HepG2 (cell line): ENCODE results near the gene DCAKD. TPM values are rescaled to one million over a fixed set of nuclear protein-coding genes. Genes with fewer than 3 reads are reported as not detected.
A peak's percentile ranks its signal among the peaks of the same experiment; 100 is the strongest.

ENCODE experiments used
- ELF3 ChIP-seq: IDR thresholded peaks from 2 replicates; pipeline ENCODE4 v1.6.1; 2016; ENCODE audit warnings: missing genetic modification reagents, missing compliant biosample characterization
- FOXA3 ChIP-seq: IDR thresholded peaks from 2 replicates; pipeline ENCODE4 v1.6.1; 2016; ENCODE audit warnings: missing genetic modification reagents, missing compliant biosample characterization
- MTERF4 ChIP-seq: sonication (generic); formaldehyde crosslinking; IDR thresholded peaks from 2 replicates; pipeline ENCODE4 v1.8.0; 2023; ENCODE audit warnings: mild to moderate bottlenecking, missing genetic modification reagents
- MZF1 ChIP-seq: sonication (generic); formaldehyde crosslinking; IDR thresholded peaks from 2 replicates; pipeline ENCODE4 v1.8.1; 2023; ENCODE audit warnings: mild to moderate bottlenecking, missing genetic modification reagents, borderline replicate concordance
- POGZ ChIP-seq: sonication (generic); formaldehyde crosslinking; IDR thresholded peaks from 2 replicates; pipeline ENCODE4 v1.4.0; 2020; ENCODE audit warnings: mild to moderate bottlenecking, missing genetic modification reagents
- PREB ChIP-seq: sonication (generic); formaldehyde crosslinking; IDR thresholded peaks from 2 replicates; pipeline ENCODE4 v1.4.0; 2020; ENCODE audit warnings: missing genetic modification reagents
- RELA ChIP-seq: sonication (generic); formaldehyde crosslinking; IDR thresholded peaks from 2 replicates; pipeline ENCODE4 v1.4.0; 2020; ENCODE audit warnings: missing genetic modification reagents
- RFX1 ChIP-seq: fragments of 450-650 bp; IDR thresholded peaks from 2 replicates; pipeline ENCODE4 v1.6.1; 2017
- SMAD9 ChIP-seq: sonication (generic); formaldehyde crosslinking; IDR thresholded peaks from 2 replicates; pipeline ENCODE4 v1.5.1; 2020; ENCODE audit warnings: mild to moderate bottlenecking, missing genetic modification reagents
- SRF ChIP-seq: IDR thresholded peaks from 2 replicates; pipeline ENCODE4 v1.6.1; 2011; ENCODE audit warnings: mild to moderate bottlenecking, low read depth, low read length, moderate library complexity
- TBL1XR1 ChIP-seq: fragments of 150-350 bp; IDR thresholded peaks from 2 replicates; pipeline ENCODE4 v1.6.1; 2014; ENCODE audit warnings: borderline replicate concordance, low read length; ENCODE audit not compliant: partially characterized antibody
- YEATS4 ChIP-seq: sonication (generic); formaldehyde crosslinking; IDR thresholded peaks from 2 replicates; pipeline ENCODE4 v1.4.0; 2020; ENCODE audit warnings: missing genetic modification reagents, borderline replicate concordance
- ZBTB42 ChIP-seq: sonication (generic); formaldehyde crosslinking; IDR thresholded peaks from 2 replicates; pipeline ENCODE4 v1.5.0; 2020; ENCODE audit warnings: mild to moderate bottlenecking, missing genetic modification reagents
- ZNF121 ChIP-seq: sonication (generic); formaldehyde crosslinking; IDR thresholded peaks from 2 replicates; pipeline ENCODE4 v1.5.0; 2020; ENCODE audit warnings: mild to moderate bottlenecking, missing genetic modification reagents
- ZNF274 ChIP-seq: sonication (generic); formaldehyde crosslinking; IDR thresholded peaks from 2 replicates; pipeline ENCODE4 v1.5.1; 2020; ENCODE audit warnings: mild to moderate bottlenecking, missing genetic modification reagents
- ZNF333 ChIP-seq: sonication (generic); formaldehyde crosslinking; IDR thresholded peaks from 2 replicates; pipeline ENCODE4 v1.4.0; 2020; ENCODE audit warnings: mild to moderate bottlenecking, missing genetic modification reagents, borderline replicate concordance
- ZNF382 ChIP-seq: sonication (generic); formaldehyde crosslinking; IDR thresholded peaks from 2 replicates; pipeline ENCODE4 v1.5.0; 2020; ENCODE audit warnings: missing genetic modification reagents, mild to moderate bottlenecking, borderline replicate concordance
- ZNF576 ChIP-seq: sonication (generic); formaldehyde crosslinking; IDR thresholded peaks from 2 replicates; pipeline ENCODE4 v1.4.0; 2020; ENCODE audit warnings: mild to moderate bottlenecking, missing genetic modification reagents
- ZNF703 ChIP-seq: sonication (generic); formaldehyde crosslinking; IDR thresholded peaks from 2 replicates; pipeline ENCODE4 v1.5.1; 2020; ENCODE audit warnings: missing genetic modification reagents, mild to moderate bottlenecking, moderate library complexity, borderline replicate concordance
- ZSCAN22 ChIP-seq: sonication (generic); formaldehyde crosslinking; IDR thresholded peaks from 2 replicates; pipeline ENCODE4 v1.4.0; 2020; ENCODE audit warnings: mild to moderate bottlenecking, missing genetic modification reagents
- polyA plus RNA-seq, 8 experiments: library from polyadenylated mRNA; depleted of rRNA in 3 of 8; stranded (reverse) in 7 of 8; unstranded in 1 of 8; fragments of >200 nt; fragmentation: Illumina TruSeq in 4 of 8; extraction: Trizol in 4 of 8; gene quantifications; 2 replicates each; pipeline versions ENCODE4 v1.2.1 to v1.2.3, GENCODE V29; 2011 to 2016; ENCODE audit warnings: low read depth in 4 of 8, missing spikeins in 1 of 8, mixed read lengths in 1 of 8; ENCODE audit not compliant: insufficient read depth in 1 of 8
- total RNA-seq, 5 experiments: library from RNA; depleted of rRNA; stranded (reverse); fragments of >200 nt; fragmentation: Illumina TruSeq; extraction: Trizol; gene quantifications; 2 replicates each; pipeline ENCODE4 v1.2.3, GENCODE V29; 2016; ENCODE audit warnings: low read depth in 1 of 5
- TF ChIP-seq, protein P1 (sequence below): sonication (generic); formaldehyde crosslinking; IDR thresholded peaks from 2 replicates; pipeline ENCODE4 v1.9.0; 2021; ENCODE audit warnings: mild to moderate bottlenecking, missing genetic modification reagents
- TF ChIP-seq, protein P2 (sequence below): sonication (generic); formaldehyde crosslinking; IDR thresholded peaks from 2 replicates; pipeline ENCODE4 v1.9.0; 2021; ENCODE audit warnings: missing genetic modification reagents, mild to moderate bottlenecking, borderline replicate concordance

Gene DCAKD
- total and polyA plus RNA-seq, 2 of the 13 experiments (the other 11 are each of a cell fraction or from before 2014, with no cell fraction given): 25.9 to 29.2 TPM

- TF ChIP-seq, protein P1, sequence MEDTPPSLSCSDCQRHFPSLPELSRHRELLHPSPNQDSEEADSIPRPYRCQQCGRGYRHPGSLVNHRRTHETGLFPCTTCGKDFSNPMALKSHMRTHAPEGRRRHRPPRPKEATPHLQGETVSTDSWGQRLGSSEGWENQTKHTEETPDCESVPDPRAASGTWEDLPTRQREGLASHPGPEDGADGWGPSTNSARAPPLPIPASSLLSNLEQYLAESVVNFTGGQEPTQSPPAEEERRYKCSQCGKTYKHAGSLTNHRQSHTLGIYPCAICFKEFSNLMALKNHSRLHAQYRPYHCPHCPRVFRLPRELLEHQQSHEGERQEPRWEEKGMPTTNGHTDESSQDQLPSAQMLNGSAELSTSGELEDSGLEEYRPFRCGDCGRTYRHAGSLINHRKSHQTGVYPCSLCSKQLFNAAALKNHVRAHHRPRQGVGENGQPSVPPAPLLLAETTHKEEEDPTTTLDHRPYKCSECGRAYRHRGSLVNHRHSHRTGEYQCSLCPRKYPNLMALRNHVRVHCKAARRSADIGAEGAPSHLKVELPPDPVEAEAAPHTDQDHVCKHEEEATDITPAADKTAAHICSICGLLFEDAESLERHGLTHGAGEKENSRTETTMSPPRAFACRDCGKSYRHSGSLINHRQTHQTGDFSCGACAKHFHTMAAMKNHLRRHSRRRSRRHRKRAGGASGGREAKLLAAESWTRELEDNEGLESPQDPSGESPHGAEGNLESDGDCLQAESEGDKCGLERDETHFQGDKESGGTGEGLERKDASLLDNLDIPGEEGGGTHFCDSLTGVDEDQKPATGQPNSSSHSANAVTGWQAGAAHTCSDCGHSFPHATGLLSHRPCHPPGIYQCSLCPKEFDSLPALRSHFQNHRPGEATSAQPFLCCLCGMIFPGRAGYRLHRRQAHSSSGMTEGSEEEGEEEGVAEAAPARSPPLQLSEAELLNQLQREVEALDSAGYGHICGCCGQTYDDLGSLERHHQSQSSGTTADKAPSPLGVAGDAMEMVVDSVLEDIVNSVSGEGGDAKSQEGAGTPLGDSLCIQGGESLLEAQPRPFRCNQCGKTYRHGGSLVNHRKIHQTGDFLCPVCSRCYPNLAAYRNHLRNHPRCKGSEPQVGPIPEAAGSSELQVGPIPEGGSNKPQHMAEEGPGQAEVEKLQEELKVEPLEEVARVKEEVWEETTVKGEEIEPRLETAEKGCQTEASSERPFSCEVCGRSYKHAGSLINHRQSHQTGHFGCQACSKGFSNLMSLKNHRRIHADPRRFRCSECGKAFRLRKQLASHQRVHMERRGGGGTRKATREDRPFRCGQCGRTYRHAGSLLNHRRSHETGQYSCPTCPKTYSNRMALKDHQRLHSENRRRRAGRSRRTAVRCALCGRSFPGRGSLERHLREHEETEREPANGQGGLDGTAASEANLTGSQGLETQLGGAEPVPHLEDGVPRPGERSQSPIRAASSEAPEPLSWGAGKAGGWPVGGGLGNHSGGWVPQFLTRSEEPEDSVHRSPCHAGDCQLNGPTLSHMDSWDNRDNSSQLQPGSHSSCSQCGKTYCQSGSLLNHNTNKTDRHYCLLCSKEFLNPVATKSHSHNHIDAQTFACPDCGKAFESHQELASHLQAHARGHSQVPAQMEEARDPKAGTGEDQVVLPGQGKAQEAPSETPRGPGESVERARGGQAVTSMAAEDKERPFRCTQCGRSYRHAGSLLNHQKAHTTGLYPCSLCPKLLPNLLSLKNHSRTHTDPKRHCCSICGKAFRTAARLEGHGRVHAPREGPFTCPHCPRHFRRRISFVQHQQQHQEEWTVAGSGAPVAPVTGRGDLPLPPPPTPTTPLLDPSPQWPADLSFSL (CRISPR knock-in tag): no peak
- no peak for TF ChIP-seq RFX1
- TF ChIP-seq RELA (CRISPR knock-in tag): no peak
- peak; percentile 67; the same call in 1 of the 2 replicates for TF ChIP-seq ZNF121 (CRISPR knock-in tag)
- 0 out of 2 replicates have a peak, but pooled peaks have one; percentile 28 for TF ChIP-seq ZBTB42 (CRISPR knock-in tag)
- TF ChIP-seq ZNF333 (CRISPR knock-in tag): no peak
- TF ChIP-seq TBL1XR1: no peak
- TF ChIP-seq ZNF382: no peak
- no peak for TF ChIP-seq POGZ
- TF ChIP-seq YEATS4 (CRISPR knock-in tag): no peak
- no peak for TF ChIP-seq ZSCAN22 (CRISPR knock-in tag)
- no peak for TF ChIP-seq SMAD9 (CRISPR knock-in tag)
- TF ChIP-seq SRF: no peak
- TF ChIP-seq ZNF703 (CRISPR knock-in tag): no peak
- TF ChIP-seq ELF3 (CRISPR knock-in tag): no peak
- no peak for TF ChIP-seq ZNF576 (CRISPR knock-in tag)
- TF ChIP-seq, protein P2, sequence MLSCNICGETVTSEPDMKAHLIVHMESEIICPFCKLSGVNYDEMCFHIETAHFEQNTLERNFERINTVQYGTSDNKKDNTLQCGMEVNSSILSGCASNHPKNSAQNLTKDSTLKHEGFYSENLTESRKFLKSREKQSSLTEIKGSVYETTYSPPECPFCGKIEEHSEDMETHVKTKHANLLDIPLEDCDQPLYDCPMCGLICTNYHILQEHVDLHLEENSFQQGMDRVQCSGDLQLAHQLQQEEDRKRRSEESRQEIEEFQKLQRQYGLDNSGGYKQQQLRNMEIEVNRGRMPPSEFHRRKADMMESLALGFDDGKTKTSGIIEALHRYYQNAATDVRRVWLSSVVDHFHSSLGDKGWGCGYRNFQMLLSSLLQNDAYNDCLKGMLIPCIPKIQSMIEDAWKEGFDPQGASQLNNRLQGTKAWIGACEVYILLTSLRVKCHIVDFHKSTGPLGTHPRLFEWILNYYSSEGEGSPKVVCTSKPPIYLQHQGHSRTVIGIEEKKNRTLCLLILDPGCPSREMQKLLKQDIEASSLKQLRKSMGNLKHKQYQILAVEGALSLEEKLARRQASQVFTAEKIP: no peak
- TF ChIP-seq MZF1 (CRISPR knock-in tag): no peak
- no peak for TF ChIP-seq PREB (CRISPR knock-in tag)
- no peak for TF ChIP-seq MTERF4 (CRISPR knock-in tag)
- TF ChIP-seq ZNF274 (CRISPR knock-in tag): 0 out of 2 replicates have a peak, but pooled peaks have one; percentile 44
- no peak for TF ChIP-seq FOXA3 (CRISPR knock-in tag)
Observed at GRCh38 chr17:45018514-45018847, 33.0 kb downstream of the DCAKD start (continued).
